Measurements from ENCODE around the gene MTHFSD.

DNA sequence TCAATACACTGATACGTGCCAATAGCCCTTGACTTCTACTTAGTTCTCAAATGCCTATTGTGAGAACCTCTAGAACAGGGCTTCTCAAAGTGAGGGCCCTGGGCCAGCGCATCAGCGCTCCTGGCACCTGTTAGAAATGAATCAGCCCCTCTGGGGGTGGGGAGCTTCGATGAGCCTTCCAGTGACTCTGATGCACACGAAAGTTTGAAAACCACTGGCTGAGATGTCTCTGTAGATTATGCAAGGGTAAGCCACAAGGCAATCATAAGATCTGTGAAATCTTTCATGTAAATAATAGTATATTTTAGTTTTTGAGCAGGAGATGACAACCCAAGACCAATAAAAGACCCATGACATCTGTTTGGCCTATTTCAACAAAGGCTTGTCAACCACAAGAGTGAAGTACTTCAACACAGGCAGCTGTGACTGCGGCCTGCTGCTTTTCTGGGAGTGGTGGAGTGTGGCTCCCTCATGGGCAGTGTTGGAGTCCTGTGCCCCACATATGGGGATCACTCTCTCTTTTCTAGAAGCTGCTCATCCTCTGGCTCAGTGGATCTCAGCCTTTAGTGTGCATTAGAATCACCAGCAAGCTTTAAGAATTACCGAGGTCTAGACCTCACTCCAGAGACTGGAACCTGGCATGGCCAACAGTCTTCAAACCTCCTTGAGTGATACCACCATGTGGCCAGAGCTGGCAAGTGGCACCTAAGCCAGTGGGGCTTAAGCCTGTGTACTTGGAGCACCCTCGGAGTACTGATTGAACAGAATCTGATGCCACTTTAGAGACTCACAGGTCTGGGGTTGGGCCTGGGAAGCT lies 5.8 kb downstream of the MTHFSD start:
- TF ChIP-seq, protein P1, sequence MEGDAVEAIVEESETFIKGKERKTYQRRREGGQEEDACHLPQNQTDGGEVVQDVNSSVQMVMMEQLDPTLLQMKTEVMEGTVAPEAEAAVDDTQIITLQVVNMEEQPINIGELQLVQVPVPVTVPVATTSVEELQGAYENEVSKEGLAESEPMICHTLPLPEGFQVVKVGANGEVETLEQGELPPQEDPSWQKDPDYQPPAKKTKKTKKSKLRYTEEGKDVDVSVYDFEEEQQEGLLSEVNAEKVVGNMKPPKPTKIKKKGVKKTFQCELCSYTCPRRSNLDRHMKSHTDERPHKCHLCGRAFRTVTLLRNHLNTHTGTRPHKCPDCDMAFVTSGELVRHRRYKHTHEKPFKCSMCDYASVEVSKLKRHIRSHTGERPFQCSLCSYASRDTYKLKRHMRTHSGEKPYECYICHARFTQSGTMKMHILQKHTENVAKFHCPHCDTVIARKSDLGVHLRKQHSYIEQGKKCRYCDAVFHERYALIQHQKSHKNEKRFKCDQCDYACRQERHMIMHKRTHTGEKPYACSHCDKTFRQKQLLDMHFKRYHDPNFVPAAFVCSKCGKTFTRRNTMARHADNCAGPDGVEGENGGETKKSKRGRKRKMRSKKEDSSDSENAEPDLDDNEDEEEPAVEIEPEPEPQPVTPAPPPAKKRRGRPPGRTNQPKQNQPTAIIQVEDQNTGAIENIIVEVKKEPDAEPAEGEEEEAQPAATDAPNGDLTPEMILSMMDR (IDR thresholded peaks at IDR 0.05 in 8 of 11, conservative IDR thresholded peaks at IDR 0.05 in 3 of 11) = no peak
- TF ChIP-seq POLR2A (IDR thresholded peaks at IDR 0.05) = no peak

All from spleen (tissue), 7 donors.